Measurements from ENCODE around the gene FLAD1. TPM values are rescaled to one million over a fixed set of nuclear protein-coding genes. Genes with fewer than 3 reads are reported as not detected.

Gene FLAD1
- total RNA-seq, 2 donors from 2014 or later: 31.5 to 35.3 TPM

- intact Hi-C loops (cut with DNase I): no loop called here
- under 1% methylated on average over 36 of the region's 36 CpGs for WGBS
- peaks cover 20% of the 10 kb centered on the region for H3K4me1 ChIP-seq (replicated peaks)
Measured at GRCh38 chr1:154937085-154937987, 45.8 kb upstream of the FLAD1 start.

DNA sequence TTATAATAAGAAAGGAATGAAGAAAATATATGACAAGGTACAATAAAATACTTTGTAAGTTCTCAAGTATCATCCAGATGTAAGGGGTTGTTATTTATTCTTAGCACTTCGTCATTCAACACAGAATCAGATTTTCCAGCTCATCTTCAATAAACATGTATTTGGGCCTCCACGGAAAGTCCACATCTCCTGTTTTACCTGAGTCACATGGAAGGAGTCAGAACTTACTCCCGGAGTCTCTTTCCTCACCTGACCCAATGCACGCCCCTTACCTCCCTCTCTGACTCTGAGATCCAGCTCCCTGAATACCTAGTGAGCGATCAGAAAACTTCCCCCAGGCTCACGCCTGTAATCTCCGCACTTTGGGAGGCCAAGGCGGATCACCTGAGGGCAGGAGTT, 45.2 kb upstream of the FLAD1 start:
- Histone ChIP-seq H3K4me1 (replicated peaks) (peaks cover 20% of the 10 kb centered on the region), H3K36me3 (no peaks in the 10 kb centered on the region), H3K4me3 (peak overlapping the region in 1 of 2 donors; percentile 69), H3K9me3 (no peaks in the 10 kb centered on the region), H3K27me3 (replicated peaks; ENCODE audit: insufficient read depth) (no peaks in the 10 kb centered on the region), H3K27ac (peak overlapping the region; percentile 99)
- intact Hi-C loops (cut with DNase I): no loop called here
- no peak for TF ChIP-seq POLR2AphosphoS5 (IDR thresholded peaks at IDR 0.05)
- no peak for TF ChIP-seq POLR2A (IDR thresholded peaks at IDR 0.05)
- TF ChIP-seq, protein P1, sequence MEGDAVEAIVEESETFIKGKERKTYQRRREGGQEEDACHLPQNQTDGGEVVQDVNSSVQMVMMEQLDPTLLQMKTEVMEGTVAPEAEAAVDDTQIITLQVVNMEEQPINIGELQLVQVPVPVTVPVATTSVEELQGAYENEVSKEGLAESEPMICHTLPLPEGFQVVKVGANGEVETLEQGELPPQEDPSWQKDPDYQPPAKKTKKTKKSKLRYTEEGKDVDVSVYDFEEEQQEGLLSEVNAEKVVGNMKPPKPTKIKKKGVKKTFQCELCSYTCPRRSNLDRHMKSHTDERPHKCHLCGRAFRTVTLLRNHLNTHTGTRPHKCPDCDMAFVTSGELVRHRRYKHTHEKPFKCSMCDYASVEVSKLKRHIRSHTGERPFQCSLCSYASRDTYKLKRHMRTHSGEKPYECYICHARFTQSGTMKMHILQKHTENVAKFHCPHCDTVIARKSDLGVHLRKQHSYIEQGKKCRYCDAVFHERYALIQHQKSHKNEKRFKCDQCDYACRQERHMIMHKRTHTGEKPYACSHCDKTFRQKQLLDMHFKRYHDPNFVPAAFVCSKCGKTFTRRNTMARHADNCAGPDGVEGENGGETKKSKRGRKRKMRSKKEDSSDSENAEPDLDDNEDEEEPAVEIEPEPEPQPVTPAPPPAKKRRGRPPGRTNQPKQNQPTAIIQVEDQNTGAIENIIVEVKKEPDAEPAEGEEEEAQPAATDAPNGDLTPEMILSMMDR (IDR thresholded peaks at IDR 0.05): no peak
- 74% methylated on average over 8 of the region's 8 CpGs for WGBS
- DNase-seq (ENCODE audit: low spot score): no peak

More at GRCh38 chr1:154937085-154937987, 45.8 kb upstream of the FLAD1 start:
- TF ChIP-seq POLR2A (IDR thresholded peaks at IDR 0.05): peak; percentile 85
- TF ChIP-seq, protein P1 (IDR thresholded peaks at IDR 0.05): peak in 3 of 4 experiments; percentile 23 to 51 (median 37)
- peak; percentile 77 for TF ChIP-seq POLR2AphosphoS5 (IDR thresholded peaks at IDR 0.05)
- H3K4me3 ChIP-seq: peak overlapping the region; percentile 66 to 69
- no peaks in the 10 kb centered on the region for H3K36me3 ChIP-seq
- peak; percentile 87 for DNase-seq (ENCODE audit: low spot score)
- peak overlapping the region; percentile 99 for H3K27ac ChIP-seq
- H3K27me3 ChIP-seq (replicated peaks; ENCODE audit: insufficient read depth): no peaks in the 10 kb centered on the region
- H3K9me3 ChIP-seq: no peaks in the 10 kb centered on the region

GRCh38 chr1:154938604-154939399, 44.3 kb upstream of the FLAD1 start:
- Histone ChIP-seq H3K9me3 (no peaks in the 10 kb centered on the region), H3K27me3 (replicated peaks; ENCODE audit: insufficient read depth) (no peaks in the 10 kb centered on the region), H3K4me3 (no peak overlapping the region), H3K36me3 (no peaks in the 10 kb centered on the region), H3K27ac (peak overlapping the region; percentile 99), H3K4me1 (replicated peaks) (peaks cover 20% of the 10 kb centered on the region)
- TF ChIP-seq, protein P1 (IDR thresholded peaks at IDR 0.05): no peak
- TF ChIP-seq POLR2AphosphoS5 (IDR thresholded peaks at IDR 0.05): no peak
- no peak for TF ChIP-seq POLR2A (IDR thresholded peaks at IDR 0.05)
- DNase-seq (ENCODE audit: low spot score): no peak
- intact Hi-C loops (cut with DNase I): no loop called here
- 93% methylated on average over 7 of the region's 7 CpGs for WGBS

DNA sequence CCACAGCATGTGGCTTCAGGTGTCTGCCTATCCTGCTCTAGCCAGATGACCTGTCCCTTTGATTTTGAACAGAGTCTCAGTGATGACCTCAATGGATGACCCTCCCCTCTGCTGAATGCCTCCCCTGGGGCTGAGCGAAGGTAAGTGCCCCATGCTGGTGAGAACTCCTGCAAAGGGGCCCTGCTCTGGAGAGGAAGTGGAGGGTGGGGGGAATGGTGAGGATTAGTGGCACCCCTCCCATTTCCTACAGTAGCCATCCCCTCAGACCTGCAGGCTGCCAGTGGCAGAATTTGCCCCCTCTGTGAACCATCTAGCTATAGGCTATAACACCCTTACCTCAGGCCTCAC, 43.0 kb upstream of the FLAD1 start:
- Histone ChIP-seq H3K4me1 (replicated peaks) (peaks cover 20% of the 10 kb centered on the region), H3K27me3 (replicated peaks; ENCODE audit: insufficient read depth) (no peaks in the 10 kb centered on the region), H3K36me3 (no peaks in the 10 kb centered on the region), H3K4me3 (no peak overlapping the region), H3K27ac (no peak overlapping the region), H3K9me3 (no peaks in the 10 kb centered on the region)
- TF ChIP-seq, protein P1 (IDR thresholded peaks at IDR 0.05): no peak
- TF ChIP-seq POLR2AphosphoS5 (IDR thresholded peaks at IDR 0.05): no peak
- TF ChIP-seq POLR2A (IDR thresholded peaks at IDR 0.05): no peak
- WGBS: 67% methylated on average over 1 of the region's 1 CpG
- no peak for DNase-seq (ENCODE audit: low spot score)
- intact Hi-C loops (cut with DNase I): no loop called here
